PFSK-1 (cell line): ENCODE data around the gene SKI.

Experiments
- FOXP2 ChIP-seq: optimal IDR thresholded peaks from 2 replicates; pipeline ENCODE3; 2011; ENCODE audit warnings: borderline replicate concordance, control low read depth, inconsistent platforms; ENCODE audit not compliant: insufficient read depth; ENCODE audit errors: extremely low read length, extremely low read depth
- POLR2AphosphoS5 ChIP-seq: IDR thresholded peaks from 2 replicates; pipeline ENCODE4 v1.6.1; 2012; ENCODE audit warnings: low read depth, mild to moderate bottlenecking, control low read depth, low read length, moderate library complexity
- REST ChIP-seq, 2 experiments: IDR thresholded peaks; 2 replicates each; pipeline versions ENCODE4 v1.6.1 to v1.8.0; 2011 to 2012; ENCODE audit warnings: low read depth in 2 of 2, low read length in 2 of 2, control low read depth in 1 of 2, inconsistent platforms in 1 of 2, mild to moderate bottlenecking in 1 of 2, moderate library complexity in 1 of 2; ENCODE audit not compliant: insufficient read depth in 1 of 2
- SIN3A ChIP-seq: IDR thresholded peaks from 2 replicates; pipeline ENCODE4 v1.6.1; 2012; ENCODE audit warnings: mild to moderate bottlenecking, low read length, moderate library complexity, borderline replicate concordance; ENCODE audit not compliant: insufficient read depth
- TAF1 ChIP-seq: IDR thresholded peaks from 2 replicates; pipeline ENCODE4 v1.6.1; 2012; ENCODE audit warnings: low read length, control low read depth, borderline replicate concordance; ENCODE audit not compliant: insufficient read depth

The SKI gene

GRCh38 chr1:2306151-2306978 lies 78.2 kb downstream of the SKI start:
- TF ChIP-seq FOXP2 = no peak
- no peak for TF ChIP-seq REST (IDR thresholded peaks at IDR 0.05; ENCODE audit: insufficient read depth in 1 of 2, low read depth in 2 of 2, low read length in 2 of 2)
- TF ChIP-seq POLR2AphosphoS5 = no peak
- TF ChIP-seq TAF1 = no peak
- no peak for TF ChIP-seq SIN3A

GRCh38 chr1:2307064-2307605 lies 79.0 kb downstream of the SKI start:
- TF ChIP-seq POLR2AphosphoS5 (no peak), REST (IDR thresholded peaks at IDR 0.05; ENCODE audit: insufficient read depth in 1 of 2, low read depth in 2 of 2, low read length in 2 of 2) (no peak), SIN3A (no peak)

- TF ChIP-seq REST (IDR thresholded peaks at IDR 0.05; ENCODE audit: insufficient read depth in 1 of 2, low read depth in 2 of 2, low read length in 2 of 2) (no peak), SIN3A (no peak), TAF1 (no peak), POLR2AphosphoS5 (no peak), FOXP2 (no peak)
Observed at GRCh38 chr1:2307972-2308371, 79.9 kb downstream of the SKI start.

GRCh38 chr1:2308844-2309243 lies 80.7 kb downstream of the SKI start:
- TF ChIP-seq SIN3A = no peak
- TF ChIP-seq REST (IDR thresholded peaks at IDR 0.05; ENCODE audit: insufficient read depth in 1 of 2, low read depth in 2 of 2, low read length in 2 of 2) = no peak
- no peak for TF ChIP-seq TAF1
- TF ChIP-seq POLR2AphosphoS5 = no peak
- no peak for TF ChIP-seq FOXP2
